ENCODE results near the gene OR6J1.
"Not testable (repeated sequence)": the region's sequence is repeated elsewhere in the genome, so short reads cannot be mapped to it uniquely, and the experiment has no call there.

GRCh38 chr14:22677551-22677950 is 33.4 kb upstream of the OR6J1 start:
- TF ChIP-seq CTCF, POLR2A (IDR thresholded peaks at IDR 0.05): not testable (repeated sequence)
